Pancreas (tissue), 10 donors: ENCODE data around the gene TMEM45A. TPM values are rescaled to one million over a fixed set of nuclear protein-coding genes. Genes with fewer than 3 reads are reported as not detected.

Source experiments
- ATAC-seq, 4 donors: fragments of 200-7000 bp; cut with Tn5 transposase; one replicate each; pipeline versions ENCODE4 v1.8.0 to v1.9.1; 2020; ENCODE audit warnings: mild to moderate bottlenecking in 4 of 4, moderate library complexity in 4 of 4
- DNase-seq, 6 donors: peaks; one replicate each; pipeline ENCODE4 v3.0.0-alpha.2; 2020
- FAIRE-seq: peaks from 2 replicates; lab custom pipeline; 2012; peaks lifted over from hg19 to GRCh38; lab: Jason Lieb, UNC
- H3K27ac ChIP-seq, 4 donors: fragments of 200-600 bp; sonication (generic); 1 replicate in 3 of 4; 2 replicates in 1 of 4; pipeline versions ENCODE4 v1.5.0 to v1.8.0; 2020
- H3K27me3 ChIP-seq, 4 donors: fragments of 200-600 bp; one replicate each; pipeline ENCODE4 v1.8.0; 2021
- H3K36me3 ChIP-seq, 3 donors: fragments of 200-600 bp; sonication (generic) in 1 of 3; one replicate each; pipeline versions ENCODE4 v1.5.0 to v1.8.0; 2020 to 2021
- H3K4me1 ChIP-seq, 3 donors: fragments of 200-600 bp; one replicate each; pipeline ENCODE4 v1.8.0; 2021
- H3K4me3 ChIP-seq, 4 donors: fragments of 200-600 bp; sonication (generic) in 2 of 4; one replicate each; pipeline versions ENCODE4 v1.5.0 to v1.8.0; 2020 to 2021
- H3K9me3 ChIP-seq, 4 donors: fragments of 200-600 bp; one replicate each; pipeline ENCODE4 v1.8.0; 2021
- WGBS, 2 donors: extraction: QIAGEN DNeasy Blood & Tissue Kit; methylation state at CpG; one replicate each; pipeline ENCODE4 v1.1.7; 2013; 5-methylcytosine and 5-hydroxymethylcytosine counted together
- intact Hi-C, 3 donors: fragments of 100-400 bp; cut with DNase I; formaldehyde crosslinking; loops; one replicate each; pipeline versions ENCODE4 v1.11.1 to v1.14.2; 2022
- polyA plus RNA-seq, 2 donors: library from polyadenylated mRNA; stranded (reverse); fragments of 200-250 nt; gene quantifications; one replicate each; pipeline ENCODE4 v1.2.3, GENCODE V29; 2013
- total RNA-seq, 6 donors: library from RNA; stranded (reverse); fragmentation: NEBNext Ultra II Directional in 4 of 6; extraction: Animal tissue kit (Norgen Biotek cat#: 25700) in 4 of 6; gene quantifications; one replicate each; pipeline versions ENCODE4 v1.2.1 to v1.2.4, GENCODE V29; 2021 to 2023
- TF ChIP-seq, protein P1 (sequence below), 4 donors: fragments of 200-600 bp; sonication (generic) in 3 of 4; IDR thresholded peaks; one replicate each; pipeline versions ENCODE4 v1.5.0 to v1.8.0; 2021; ENCODE audit warnings: antibody characterized with exemption in 4 of 4
- donor health status: healthy with polysubstance abuse.
- donor health status: DM: no; HTN: no; CAD: no; lungs with moderate emphysema.
- donor health status: DM: no; HTN: no; CAD: no.
- donor health status: control.
- donor health status: control.
- donor health status: Bipolar disorder and iron deficiency.
- donor health status: DM: yes; HTN: yes; CAD: no.
- donor health status: DM: no; HTN: no; CAD: no.
- donor health status: DM: no; HTN: no; CAD: no.
- donor health status: DM: yes; HTN: yes; CAD: no.

The TMEM45A gene
- total and polyA plus RNA-seq, 8 donors = 4.2 to 15.1 (median 8.6) TPM

DNA sequence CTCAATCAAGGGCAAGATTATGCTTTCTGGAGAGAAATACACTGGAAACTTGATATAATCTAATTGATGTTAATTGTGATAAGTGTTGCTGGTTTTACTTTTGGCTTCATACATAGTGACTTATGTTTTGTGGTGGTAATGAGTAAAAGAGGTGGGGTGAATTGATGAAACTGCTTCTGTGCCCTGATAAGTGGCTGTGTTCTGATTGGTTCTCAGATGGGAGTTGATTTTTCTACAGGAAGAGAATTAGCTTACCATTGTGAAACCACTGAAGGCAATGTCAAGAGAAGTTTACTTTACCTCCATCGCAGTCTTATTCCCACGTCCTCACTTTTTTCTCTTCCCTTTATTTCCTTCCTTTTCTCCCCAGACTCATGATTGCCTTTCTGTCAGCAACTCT, 23.8 kb downstream of the TMEM45A start:
- 69 to 81% methylated on average over 2 of the region's 2 CpGs for WGBS, 2 donors
- H3K9me3 ChIP-seq = no peaks in the 10 kb centered on the region
- H3K27ac ChIP-seq = no peak overlapping the region
- ATAC-seq = peak in 1 of 4 donors; percentile 49
- H3K4me1 ChIP-seq = no peaks in the 10 kb centered on the region
- DNase-seq = no peak
- FAIRE-seq = no peak
- H3K27me3 ChIP-seq = no peaks in the 10 kb centered on the region
- intact Hi-C loops = no loop called here
- TF ChIP-seq, protein P1, sequence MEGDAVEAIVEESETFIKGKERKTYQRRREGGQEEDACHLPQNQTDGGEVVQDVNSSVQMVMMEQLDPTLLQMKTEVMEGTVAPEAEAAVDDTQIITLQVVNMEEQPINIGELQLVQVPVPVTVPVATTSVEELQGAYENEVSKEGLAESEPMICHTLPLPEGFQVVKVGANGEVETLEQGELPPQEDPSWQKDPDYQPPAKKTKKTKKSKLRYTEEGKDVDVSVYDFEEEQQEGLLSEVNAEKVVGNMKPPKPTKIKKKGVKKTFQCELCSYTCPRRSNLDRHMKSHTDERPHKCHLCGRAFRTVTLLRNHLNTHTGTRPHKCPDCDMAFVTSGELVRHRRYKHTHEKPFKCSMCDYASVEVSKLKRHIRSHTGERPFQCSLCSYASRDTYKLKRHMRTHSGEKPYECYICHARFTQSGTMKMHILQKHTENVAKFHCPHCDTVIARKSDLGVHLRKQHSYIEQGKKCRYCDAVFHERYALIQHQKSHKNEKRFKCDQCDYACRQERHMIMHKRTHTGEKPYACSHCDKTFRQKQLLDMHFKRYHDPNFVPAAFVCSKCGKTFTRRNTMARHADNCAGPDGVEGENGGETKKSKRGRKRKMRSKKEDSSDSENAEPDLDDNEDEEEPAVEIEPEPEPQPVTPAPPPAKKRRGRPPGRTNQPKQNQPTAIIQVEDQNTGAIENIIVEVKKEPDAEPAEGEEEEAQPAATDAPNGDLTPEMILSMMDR (IDR thresholded peaks at IDR 0.05) = no peak
- no peak overlapping the region for H3K4me3 ChIP-seq
- no peaks in the 10 kb centered on the region for H3K36me3 ChIP-seq

- H3K4me1 ChIP-seq = no peaks in the 10 kb centered on the region
- DNase-seq = no peak
- no peaks in the 10 kb centered on the region for H3K36me3 ChIP-seq
- H3K4me3 ChIP-seq = no peak overlapping the region
- WGBS, 2 donors = 83 to 94% methylated on average over 4 of the region's 4 CpGs
- intact Hi-C loops = no loop called here
- H3K27me3 ChIP-seq = no peaks in the 10 kb centered on the region
- TF ChIP-seq, protein P1 (IDR thresholded peaks at IDR 0.05) = no peak
- no peak for ATAC-seq
- H3K9me3 ChIP-seq = no peaks in the 10 kb centered on the region
- no peak overlapping the region for H3K27ac ChIP-seq
- no peak for FAIRE-seq
Measured at GRCh38 chr3:100516838-100517237, 24.4 kb downstream of the TMEM45A start.

DNA sequence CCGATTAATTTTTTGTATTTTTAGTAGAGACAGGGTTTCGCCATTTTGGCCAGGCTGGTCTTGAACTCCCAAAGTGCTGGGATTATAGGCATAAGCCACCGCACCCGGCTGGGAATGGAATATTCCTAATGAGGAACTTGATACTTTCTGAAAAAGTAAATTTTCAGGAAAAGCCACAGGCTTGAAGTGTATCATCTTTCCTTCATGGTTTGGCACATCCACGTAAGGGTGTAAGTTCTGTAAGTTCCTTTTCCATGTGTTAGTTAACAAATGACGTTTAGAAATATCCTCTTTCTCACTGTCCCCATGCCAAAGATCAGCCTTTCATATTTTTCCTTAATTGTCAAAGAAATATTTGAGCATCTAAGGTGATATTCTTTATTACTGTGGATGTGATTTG, 24.9 kb downstream of the TMEM45A start:
- Histone ChIP-seq H3K27ac (no peak overlapping the region), H3K36me3 (no peaks in the 10 kb centered on the region), H3K4me3 (no peak overlapping the region), H3K4me1 (no peaks in the 10 kb centered on the region), H3K27me3 (no peaks in the 10 kb centered on the region), H3K9me3 (no peaks in the 10 kb centered on the region)
- intact Hi-C loops = no loop called here
- WGBS, 2 donors = 90 to 92% methylated on average over 6 of the region's 6 CpGs
- FAIRE-seq (no peak), DNase-seq (no peak), ATAC-seq (no peak)
- TF ChIP-seq, protein P1 (IDR thresholded peaks at IDR 0.05) = no peak

DNA sequence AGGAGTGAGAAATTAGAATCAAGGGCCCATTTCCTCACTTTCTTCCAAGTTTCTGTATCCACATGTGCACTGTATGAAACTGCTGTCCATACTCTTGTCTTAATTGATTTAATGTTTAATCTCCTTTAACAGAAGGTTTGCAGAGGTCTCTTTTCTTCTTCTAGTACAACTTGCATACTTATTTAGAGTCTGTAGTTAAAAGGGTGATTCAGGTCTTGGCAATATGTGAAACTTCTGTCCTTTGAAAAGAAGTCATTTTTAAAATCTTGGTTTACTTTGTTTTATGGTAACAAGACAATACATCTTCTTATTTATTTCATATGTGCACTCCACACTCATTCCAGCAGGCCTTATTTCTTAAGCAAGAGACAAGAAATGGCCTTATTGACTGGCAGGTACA, 25.8 kb downstream of the TMEM45A start:
- Histone ChIP-seq H3K9me3 (no peaks in the 10 kb centered on the region), H3K27me3 (no peaks in the 10 kb centered on the region), H3K36me3 (no peaks in the 10 kb centered on the region), H3K4me1 (no peaks in the 10 kb centered on the region), H3K4me3 (no peak overlapping the region), H3K27ac (no peak overlapping the region)
- ATAC-seq = no peak
- DNase-seq = no peak
- intact Hi-C loops = no loop called here
- no peak for FAIRE-seq
- TF ChIP-seq, protein P1 (IDR thresholded peaks at IDR 0.05) = no peak

DNA sequence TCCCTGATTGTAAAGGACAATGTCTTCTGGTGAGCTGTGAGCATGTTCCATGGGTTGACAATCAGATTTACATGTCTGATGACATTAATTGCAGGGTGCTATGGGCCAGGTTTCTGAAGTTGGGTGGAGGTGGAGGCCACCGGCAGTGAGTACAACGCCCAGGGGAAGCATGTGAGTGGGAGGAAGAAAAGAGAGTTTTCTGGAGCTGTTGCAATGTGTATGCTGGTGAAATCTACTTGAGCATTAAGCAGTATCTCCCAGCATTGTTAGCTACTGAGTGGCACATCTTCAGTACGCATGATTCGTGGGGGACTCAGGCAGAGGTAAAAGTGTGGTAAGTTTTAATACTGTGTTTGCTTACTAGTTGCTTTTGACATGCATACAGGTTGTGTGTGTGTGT, 26.6 kb downstream of the TMEM45A start:
- intact Hi-C loops = no loop called here
- WGBS, 2 donors = 79 to 86% methylated on average over 4 of the region's 4 CpGs
- no peak overlapping the region for H3K4me3 ChIP-seq
- no peaks in the 10 kb centered on the region for H3K4me1 ChIP-seq
- FAIRE-seq = no peak
- no peak for DNase-seq
- H3K9me3 ChIP-seq = no peaks in the 10 kb centered on the region
- TF ChIP-seq, protein P1 (IDR thresholded peaks at IDR 0.05) = no peak
- H3K27ac ChIP-seq = no peak overlapping the region
- H3K36me3 ChIP-seq = no peaks in the 10 kb centered on the region
- H3K27me3 ChIP-seq = no peaks in the 10 kb centered on the region
- ATAC-seq = peak in 1 of 4 donors; percentile 52
